GM19455 (cell line): Measurements from ENCODE around the gene RPS6KC1.
"Not testable (repeated sequence)": the region's sequence is repeated elsewhere in the genome, so short reads cannot be mapped to it uniquely, and the experiment has no call there.

Experiments
- ATAC-seq: cut with Tn5 transposase; IDR thresholded peaks from one replicate; pipeline ENCODE4 v1.9.1; 2021; ENCODE audit not compliant: unreplicated experiment

RPS6KC1 gene, protein sequence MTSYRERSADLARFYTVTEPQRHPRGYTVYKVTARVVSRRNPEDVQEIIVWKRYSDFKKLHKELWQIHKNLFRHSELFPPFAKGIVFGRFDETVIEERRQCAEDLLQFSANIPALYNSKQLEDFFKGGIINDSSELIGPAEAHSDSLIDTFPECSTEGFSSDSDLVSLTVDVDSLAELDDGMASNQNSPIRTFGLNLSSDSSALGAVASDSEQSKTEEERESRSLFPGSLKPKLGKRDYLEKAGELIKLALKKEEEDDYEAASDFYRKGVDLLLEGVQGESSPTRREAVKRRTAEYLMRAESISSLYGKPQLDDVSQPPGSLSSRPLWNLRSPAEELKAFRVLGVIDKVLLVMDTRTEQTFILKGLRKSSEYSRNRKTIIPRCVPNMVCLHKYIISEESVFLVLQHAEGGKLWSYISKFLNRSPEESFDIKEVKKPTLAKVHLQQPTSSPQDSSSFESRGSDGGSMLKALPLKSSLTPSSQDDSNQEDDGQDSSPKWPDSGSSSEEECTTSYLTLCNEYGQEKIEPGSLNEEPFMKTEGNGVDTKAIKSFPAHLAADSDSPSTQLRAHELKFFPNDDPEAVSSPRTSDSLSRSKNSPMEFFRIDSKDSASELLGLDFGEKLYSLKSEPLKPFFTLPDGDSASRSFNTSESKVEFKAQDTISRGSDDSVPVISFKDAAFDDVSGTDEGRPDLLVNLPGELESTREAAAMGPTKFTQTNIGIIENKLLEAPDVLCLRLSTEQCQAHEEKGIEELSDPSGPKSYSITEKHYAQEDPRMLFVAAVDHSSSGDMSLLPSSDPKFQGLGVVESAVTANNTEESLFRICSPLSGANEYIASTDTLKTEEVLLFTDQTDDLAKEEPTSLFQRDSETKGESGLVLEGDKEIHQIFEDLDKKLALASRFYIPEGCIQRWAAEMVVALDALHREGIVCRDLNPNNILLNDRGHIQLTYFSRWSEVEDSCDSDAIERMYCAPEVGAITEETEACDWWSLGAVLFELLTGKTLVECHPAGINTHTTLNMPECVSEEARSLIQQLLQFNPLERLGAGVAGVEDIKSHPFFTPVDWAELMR

DNA sequence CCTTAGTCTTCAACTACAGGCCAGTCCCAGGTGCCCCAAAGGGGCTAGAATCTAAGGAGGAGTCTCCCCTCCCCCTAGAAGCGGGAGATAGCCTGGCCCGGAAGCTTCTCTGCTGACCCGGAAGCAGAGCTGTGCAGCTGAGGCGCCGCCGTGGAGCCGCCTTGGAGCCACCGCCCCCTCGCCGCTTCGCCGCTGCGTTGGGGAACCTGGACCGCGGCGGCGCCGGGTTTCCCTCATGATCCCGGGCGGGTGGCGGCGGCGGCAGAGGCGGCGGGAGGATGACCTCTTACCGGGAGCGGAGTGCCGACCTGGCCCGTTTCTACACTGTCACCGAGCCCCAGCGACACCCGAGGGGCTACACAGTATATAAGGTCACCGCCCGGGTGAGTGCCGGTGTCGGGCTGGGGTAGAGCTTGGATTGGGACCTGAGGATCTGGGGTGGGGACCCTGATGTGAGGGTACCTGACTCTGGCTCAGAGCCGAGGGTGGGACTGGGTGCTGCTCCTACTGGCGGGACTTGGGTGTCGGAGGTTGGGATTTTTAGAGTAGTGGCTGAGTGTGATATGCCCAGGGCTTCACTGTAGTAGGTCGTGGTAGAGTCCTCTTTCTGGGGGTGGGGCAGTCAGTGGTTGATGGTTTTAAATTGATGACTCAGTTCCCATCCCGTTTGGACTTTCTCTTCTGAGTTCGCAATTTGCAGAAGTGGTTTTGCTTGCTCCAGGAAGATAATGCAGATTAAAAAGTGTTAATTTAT, at the start of gene RPS6KC1:
Gene RPS6KC1 (plus strand): TSS at position 115 of the 754 bp plus-strand sequence. CDS start 164 bp downstream, at position 279.
- peak; percentile 99 for ATAC-seq

DNA sequence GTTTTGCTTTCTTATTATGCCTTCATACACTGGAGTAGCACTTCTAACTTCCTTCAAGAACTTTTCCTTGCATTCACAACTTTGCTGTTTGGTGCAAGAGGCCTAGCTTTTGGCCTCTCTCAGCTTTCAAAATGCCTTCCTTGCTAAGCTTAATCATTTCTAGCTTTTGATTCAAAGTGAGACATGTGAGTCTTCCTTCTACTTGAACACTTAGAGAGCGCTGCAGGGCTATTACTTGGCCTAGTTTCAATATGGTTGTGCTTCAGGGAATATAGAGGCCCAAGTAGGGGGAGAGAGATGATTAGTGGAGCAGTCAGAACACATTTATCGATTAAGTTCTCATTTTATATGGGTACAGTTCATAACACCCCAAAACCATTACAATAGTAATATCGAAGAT, 47.8 kb upstream of the RPS6KC1 start:
- no peak for ATAC-seq

DNA sequence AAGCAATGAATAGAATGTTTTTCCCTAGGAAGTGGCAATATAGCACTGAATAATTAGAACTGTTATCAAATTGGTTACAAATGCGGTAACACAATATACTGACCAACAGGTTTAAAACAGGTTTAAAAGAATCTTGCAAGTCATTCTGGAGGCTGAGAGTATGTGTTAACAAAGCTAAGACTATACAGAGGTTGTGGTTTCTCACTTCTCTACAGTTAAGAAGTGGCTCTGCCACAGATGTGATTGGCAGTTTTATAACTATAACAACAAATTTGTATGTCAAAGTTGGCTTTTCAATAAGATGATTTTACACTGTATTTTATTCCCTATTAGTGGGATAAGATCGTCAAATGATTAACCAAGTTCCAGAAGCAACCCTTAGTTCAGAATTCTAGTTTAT, 42.5 kb upstream of the RPS6KC1 start:
- no peak for ATAC-seq

DNA sequence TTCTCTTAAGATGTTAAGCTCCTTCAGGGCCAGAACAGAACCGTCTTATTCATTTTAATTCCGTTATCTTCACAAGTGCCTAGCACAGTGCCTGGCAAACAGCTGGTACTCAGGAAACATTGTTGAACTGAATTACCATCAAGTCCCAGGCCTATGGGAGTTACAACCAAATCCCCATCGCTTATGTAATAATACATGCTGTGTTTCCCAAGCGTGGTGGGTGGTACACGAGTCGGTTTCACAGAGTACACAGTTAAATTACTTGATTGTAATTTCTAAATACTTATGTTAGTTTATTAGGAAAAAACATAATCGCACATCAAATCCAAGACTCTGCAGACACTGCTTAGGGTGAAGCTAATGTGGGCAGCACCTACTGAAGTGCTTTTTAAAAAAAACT, 36.4 kb upstream of the RPS6KC1 start:
- ATAC-seq = no peak

DNA sequence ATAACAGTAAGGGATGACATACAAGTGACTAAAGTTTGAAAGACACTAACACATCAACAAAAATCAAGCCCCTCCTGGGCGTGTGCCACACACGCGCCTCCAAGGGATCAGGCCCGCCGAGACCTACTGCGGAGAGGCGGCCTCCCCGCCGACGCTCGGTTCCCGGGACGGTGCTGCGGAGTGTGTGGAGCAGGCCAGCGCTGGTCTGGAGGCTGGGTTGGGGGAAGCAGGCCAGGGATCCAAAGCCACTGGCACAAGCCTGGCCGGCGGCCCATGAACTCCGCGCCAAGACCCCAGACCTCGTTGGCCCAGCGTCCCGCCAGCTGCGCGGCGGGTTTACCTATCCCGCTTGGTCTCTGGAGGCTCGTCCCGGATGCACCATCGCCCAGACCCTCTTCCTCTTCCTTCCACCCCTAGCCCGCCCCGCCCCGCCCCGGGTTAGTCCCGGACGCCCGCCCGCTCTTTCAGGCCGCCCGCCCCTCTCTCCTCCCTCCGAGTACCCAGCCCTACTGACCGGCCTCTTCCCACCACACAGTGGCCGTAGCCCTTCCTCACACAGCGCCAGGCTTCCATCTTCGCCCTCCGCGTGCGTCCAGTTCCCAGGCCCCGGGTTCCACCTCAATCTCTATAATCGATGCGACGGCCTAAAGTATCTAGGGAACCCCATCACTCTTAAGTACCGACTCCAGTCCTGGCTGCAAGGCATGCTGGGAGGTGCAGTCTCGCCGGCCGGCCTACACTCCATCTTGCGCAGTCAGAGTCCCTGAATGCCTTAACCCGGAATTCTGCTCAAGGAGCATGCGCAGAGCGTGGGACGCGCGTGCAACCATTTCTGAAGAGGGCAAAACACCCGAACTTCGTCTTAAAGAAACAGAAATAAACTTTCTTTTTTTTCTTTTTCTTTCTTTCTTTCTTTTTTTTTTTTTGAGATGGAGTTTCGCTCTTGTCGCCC, 35.7 kb upstream of the RPS6KC1 start, which contains the start of gene ANGEL2:
Gene ANGEL2 (minus strand): TSS at position 769 of the 952 bp plus-strand sequence. CDS start 196 bp downstream, at position 573.
- ATAC-seq = peak; percentile 92

DNA sequence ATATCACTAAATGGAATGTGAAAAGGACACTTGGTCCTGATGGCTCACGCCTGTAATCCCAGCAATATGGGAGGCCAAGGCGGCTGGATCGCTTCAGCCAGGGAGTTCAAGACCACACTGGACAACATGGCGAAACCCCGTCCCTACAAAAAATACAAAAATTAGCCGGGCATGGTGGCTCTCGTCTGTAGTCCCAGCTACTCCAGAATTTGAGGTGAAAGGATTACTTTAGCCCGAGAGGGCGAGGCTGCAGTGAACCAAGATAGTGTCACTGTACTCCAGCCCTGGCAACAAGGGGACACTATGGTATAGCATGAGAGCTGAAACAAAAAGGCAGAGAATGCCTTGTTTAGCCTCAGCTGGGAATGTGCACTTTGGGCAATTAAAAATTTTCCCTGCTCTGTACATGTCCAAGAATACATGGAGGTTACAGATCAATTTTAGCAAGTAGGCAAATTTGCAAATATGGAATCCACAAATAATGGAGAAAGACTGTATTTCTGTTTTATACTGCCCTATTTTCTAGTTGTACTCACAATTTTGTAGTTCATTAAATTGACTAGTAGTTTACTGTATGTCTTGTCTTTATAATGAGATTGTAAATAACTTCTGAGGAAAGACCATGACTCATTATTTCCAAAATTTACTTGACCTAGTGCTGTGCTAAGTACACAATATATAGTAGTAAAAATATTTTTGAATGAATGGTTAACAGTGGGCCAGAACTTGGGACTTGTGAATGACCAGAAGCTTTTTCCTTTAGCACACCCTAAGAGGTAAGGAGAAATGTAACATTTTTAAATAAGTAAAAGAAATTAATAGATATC, 33.4 kb upstream of the RPS6KC1 start:
- no peak for ATAC-seq

DNA sequence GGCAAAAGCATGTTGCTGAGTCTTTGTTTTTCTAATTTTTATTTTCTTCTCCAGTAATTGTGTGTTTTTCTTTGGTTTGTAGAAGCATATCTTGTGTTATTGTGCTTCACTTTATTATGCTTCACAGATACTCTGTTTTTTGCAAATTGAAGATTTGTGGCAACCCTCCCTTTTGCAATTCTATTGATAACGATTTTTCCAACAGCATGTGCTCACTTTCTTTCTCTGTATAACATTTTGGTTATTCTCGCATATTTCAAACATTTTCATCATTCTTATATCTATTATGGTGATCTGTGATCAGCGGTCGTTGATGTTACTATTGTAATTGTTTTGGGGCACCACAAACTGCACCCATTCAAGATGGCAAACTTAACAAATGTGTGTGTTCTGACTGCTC, 31.6 kb upstream of the RPS6KC1 start:
- ATAC-seq = no peak

DNA sequence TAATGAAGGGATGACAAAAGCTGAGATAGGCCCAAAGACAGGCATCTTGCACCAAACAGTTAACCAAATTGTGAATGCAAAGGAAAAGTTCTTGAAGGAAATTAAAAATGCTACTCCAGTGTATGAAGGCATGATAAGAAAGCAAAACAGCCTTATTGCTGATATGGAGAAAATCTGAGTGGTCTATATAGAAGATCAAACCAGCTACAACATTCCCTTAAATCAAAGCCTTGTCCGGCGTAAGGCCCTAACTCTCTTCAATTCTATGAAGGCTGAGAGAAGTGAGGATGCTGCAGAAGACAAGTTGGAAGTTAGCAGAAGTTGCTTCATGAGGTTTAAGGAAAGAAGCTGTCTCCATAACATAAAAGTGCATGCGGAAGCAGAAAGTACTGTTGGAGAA, 31.0 kb upstream of the RPS6KC1 start:
- no peak for ATAC-seq

DNA sequence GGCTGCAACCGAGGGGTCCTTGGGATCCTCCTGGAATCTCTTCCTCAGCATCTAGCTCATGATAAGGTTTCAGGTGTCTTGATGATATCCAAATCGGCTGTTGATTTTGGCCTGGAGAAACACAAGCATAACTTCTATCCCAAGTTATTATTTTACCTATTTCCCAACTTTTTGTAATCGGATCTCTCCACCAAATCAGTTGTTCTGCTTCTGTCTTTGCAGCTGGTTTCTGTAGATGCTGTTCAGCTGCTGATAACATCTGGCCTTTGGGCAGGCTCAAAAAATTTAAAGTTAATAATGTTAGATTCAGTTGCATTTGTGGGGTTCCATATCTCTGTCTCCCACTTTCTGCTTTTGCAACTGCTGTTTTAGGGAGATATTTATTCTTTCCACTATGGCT, 24.0 kb upstream of the RPS6KC1 start:
- ATAC-seq = not testable (repeated sequence)

DNA sequence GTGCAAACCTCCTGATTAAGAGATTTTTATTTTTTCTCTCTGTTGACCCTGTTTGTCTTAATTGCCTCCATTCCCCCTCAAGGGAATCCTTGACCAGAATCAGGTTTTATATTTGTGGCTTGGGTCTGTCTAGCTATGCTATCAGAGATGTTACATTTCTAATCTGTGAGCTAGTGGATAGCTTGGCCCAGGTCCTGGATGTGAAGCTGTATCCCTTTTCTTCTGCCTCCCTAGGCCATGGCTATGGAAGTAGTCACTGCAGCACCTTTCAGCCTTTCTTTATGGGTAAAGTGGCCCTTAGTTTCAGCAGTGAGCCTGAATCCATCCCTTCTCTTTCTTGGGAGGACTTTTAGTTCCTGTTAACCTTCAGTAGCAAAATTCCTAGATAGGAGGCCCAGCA, 18.4 kb upstream of the RPS6KC1 start:
- no peak for ATAC-seq

DNA sequence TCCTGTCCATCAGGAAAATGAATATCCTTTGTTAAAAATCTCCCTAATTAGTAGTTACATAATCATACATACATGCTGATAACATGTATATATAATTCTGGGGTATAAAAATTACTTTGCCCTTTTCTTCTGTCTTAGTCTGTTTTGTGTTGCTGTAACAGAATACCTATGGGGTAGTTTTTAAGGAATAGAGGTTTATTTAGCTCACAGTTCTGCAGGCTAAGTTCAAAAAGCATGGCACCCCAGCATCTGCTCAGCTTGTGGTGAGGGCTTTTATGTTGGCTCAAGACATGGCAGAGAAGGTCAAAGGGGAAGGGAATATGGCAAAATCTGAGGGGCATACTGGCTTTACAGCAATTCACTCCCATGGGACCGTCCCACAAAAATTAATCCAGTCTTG, 16.3 kb upstream of the RPS6KC1 start:
- no peak for ATAC-seq

DNA sequence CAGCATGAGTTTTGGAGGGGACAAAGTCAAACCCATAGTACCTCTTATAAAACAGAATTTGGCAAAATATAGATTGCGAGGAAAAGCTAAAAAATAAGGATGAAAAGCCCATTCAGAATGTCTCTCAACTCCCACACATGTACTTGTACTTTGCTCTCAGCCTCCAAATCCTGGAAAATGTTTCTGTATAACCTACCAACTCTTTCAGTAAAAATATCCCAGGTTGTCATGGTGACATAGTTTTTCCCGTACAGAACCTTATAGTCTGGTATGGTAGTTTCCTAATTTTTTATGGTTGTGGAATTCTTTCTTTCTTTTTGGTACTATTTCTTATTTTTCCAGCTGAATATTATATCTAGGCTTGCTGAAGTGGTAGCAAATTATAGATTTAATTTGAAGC, 15.5 kb upstream of the RPS6KC1 start:
- ATAC-seq = no peak

DNA sequence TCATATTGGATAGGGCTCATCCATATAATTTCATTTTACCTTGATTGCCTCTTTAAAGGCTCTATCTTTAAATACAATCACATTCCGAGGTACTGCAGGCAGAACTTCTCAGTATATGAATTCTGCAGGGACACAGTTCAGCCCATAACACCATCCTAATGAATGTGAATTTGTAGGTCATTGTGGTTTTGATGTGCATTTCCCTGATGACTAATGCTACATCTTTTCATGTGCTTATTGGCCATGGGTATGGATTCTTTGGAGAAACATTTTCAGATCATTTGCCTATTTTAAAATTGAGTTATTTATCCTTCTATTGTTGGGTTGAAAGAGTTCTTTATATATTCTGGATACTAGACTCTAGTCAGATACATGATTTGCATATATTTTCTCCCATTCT, 9.6 kb upstream of the RPS6KC1 start:
- no peak for ATAC-seq

DNA sequence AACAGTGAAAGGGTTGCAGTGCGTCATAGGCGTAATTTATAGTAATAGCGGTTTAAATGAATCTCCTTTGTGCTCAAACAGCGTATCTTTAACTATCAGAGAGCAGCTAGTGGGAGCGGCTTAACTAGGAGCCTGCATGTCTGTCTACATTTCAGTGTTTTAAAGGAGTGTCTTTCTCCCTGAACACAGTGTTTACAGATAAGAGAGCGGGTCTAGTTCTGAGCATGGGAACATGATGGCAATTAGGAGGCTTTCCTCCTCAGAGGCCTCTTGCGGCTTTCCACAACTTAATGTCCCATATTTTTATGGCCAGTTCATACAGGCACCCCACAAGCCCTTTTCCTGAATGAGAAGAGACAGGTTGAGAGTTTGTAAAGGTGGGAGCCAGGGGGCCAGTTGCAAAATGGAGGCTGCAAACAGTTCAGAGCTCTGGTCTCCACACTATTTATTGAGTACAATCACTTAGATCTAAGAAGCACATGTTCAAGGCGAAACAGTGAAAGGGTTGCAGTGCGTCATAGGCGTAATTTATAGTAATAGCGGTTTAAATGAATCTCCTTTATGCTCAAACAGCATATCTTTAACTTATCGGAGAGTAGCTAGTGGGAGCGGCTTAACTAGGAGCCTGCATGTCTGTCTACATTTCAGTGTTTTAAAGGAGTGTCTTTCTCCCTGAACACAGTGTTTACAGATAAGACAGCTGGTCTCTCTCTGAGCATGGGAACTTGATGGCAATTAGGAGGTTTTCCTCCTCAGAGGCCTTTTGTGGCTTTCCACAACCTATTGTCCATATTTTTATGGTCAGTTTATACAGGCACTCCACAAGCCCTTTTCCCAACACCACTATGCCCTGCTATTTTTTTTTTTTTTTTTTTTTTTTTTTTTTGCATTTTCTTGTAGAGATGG, 5.5 kb upstream of the RPS6KC1 start:
- not testable (repeated sequence) for ATAC-seq

DNA sequence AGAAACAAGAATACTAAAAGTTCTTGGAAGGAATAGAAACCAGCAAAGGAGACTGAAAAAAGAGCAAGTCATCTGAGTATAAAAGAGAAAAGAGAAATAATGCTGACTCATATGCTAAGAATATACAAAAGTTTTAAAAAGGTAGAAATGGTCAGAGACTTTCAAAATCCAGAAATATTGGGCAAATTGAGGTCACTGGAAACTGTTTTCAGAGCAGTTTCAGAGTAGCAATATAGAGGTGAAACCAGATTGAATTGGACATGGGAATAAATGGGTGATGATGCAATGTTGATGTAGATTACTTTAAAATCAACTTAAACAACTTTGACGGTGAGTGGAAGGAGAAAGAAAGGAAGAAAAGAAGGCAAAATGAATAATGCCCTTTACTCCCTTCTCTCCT, 1.8 kb upstream of the RPS6KC1 start:
- no peak for ATAC-seq

DNA sequence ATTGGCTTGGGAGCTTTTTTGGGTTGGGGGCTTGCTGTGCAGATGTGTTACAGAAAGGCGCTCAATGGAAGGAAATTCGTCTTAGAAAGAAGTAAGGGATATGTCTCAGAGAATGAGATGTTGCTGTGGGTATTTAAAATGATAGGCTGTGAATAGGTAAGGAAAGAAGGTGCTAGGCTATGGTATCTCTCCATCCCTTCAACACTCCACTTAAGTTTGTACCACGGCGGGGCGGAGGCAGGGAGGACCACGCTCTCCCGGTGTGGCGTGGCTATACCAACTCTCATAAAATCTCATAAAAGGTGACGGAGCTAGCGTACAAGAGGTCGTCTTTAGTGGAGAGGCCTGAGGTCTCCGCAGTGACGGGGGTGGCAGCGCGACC, 305 bp upstream of the RPS6KC1 start:
- ATAC-seq = peak; percentile 35

DNA sequence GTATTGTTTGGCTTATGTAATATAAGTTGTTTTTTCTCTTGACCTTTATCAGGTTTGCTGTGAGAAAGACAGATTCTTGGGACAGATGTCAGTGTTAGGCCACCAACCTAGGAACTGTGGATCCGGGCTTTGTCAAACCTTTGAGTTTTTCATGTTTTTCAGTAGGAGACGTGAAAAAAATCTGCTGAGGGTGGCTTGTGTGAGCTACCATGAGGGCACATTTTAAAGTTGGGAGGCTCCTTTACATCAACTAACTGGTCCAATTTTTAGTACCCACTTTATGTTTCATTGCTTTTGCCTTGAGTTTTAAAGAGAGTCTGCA, 801 bp downstream of the RPS6KC1 start:
- ATAC-seq = no peak

DNA sequence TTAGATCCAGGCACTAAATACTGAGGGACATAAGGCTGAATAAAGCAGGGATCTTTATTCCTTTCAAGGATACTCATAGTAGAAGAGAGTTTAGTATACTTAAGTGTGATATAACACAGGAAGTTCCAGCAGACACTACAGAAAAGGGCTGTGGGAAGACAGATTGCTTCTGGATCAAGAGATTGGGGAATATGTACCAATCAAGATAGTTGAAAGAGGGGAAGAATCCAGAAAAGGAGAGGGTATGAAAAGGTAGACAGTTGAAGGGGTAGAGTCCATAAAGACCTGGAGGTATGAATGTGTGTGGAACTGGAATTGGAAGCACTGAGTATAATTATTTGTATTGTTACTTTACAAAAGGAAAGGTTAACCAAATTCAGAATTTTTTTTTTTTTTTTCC, 2.4 kb downstream of the RPS6KC1 start:
- no peak for ATAC-seq
